AG09309 (cell line): ENCODE results near the gene EFNA5.

ENCODE experiments used
- DNase-seq: peaks from one replicate; pipeline ENCODE4 v3.0.0-alpha.2; 2010; ENCODE audit warnings: low read depth
- H3K4me3 ChIP-seq: 2 replicates; pipeline ENCODE4 v1.5.1; 2011; ENCODE audit warnings: mild to moderate bottlenecking, low read depth, low read length, moderate library complexity; ENCODE audit not compliant: control insufficient read depth
- TF ChIP-seq, protein P1 (sequence below): IDR thresholded peaks from 2 replicates; pipeline ENCODE4 v1.5.1; 2011; ENCODE audit warnings: mild to moderate bottlenecking, low read depth, low read length, inconsistent platforms; ENCODE audit not compliant: insufficient read depth, control insufficient read depth; ENCODE audit errors: missing control alignments

Gene EFNA5

GRCh38 chr5:107422494-107422893, 248.2 kb downstream of the EFNA5 start:
- no peak overlapping the region for H3K4me3 ChIP-seq
- no peak for DNase-seq
- TF ChIP-seq, protein P1, sequence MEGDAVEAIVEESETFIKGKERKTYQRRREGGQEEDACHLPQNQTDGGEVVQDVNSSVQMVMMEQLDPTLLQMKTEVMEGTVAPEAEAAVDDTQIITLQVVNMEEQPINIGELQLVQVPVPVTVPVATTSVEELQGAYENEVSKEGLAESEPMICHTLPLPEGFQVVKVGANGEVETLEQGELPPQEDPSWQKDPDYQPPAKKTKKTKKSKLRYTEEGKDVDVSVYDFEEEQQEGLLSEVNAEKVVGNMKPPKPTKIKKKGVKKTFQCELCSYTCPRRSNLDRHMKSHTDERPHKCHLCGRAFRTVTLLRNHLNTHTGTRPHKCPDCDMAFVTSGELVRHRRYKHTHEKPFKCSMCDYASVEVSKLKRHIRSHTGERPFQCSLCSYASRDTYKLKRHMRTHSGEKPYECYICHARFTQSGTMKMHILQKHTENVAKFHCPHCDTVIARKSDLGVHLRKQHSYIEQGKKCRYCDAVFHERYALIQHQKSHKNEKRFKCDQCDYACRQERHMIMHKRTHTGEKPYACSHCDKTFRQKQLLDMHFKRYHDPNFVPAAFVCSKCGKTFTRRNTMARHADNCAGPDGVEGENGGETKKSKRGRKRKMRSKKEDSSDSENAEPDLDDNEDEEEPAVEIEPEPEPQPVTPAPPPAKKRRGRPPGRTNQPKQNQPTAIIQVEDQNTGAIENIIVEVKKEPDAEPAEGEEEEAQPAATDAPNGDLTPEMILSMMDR, result no peak

GRCh38 chr5:107419498-107419897, 251.2 kb downstream of the EFNA5 start:
- TF ChIP-seq, protein P1, result no peak
- no peak overlapping the region for H3K4me3 ChIP-seq
- DNase-seq, result no peak

DNA sequence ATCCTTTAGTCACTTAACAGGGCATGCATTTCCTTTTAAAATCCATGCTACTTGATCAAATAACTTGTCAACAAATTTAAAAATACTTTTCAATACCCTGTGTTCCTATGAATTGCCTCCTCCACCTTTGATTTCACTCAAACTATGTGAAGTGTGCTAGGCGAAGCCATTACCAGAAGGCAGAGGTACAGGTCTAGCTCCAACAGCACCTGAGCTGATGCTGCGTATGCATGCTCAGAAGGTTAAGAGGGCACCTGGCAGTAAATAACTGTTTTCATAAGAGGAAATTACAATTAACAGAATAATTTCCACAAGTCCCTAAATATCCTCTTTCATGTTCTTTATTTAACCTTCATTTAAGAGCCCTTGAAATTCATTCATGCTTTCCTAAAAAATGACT, 251.8 kb downstream of the EFNA5 start:
- H3K4me3 ChIP-seq, result no peak overlapping the region
- TF ChIP-seq, protein P1, result no peak
- no peak for DNase-seq

GRCh38 chr5:107418071-107418470, 252.7 kb downstream of the EFNA5 start:
- H3K4me3 ChIP-seq, result no peak overlapping the region
- no peak for DNase-seq
- TF ChIP-seq, protein P1, result no peak

GRCh38 chr5:107415762-107416161, 255.0 kb downstream of the EFNA5 start:
- no peak overlapping the region for H3K4me3 ChIP-seq
- TF ChIP-seq, protein P1, result no peak
- no peak for DNase-seq

GRCh38 chr5:107414802-107415201, 255.9 kb downstream of the EFNA5 start:
- no peak for DNase-seq
- H3K4me3 ChIP-seq, result no peak overlapping the region
- TF ChIP-seq, protein P1, result no peak

DNA sequence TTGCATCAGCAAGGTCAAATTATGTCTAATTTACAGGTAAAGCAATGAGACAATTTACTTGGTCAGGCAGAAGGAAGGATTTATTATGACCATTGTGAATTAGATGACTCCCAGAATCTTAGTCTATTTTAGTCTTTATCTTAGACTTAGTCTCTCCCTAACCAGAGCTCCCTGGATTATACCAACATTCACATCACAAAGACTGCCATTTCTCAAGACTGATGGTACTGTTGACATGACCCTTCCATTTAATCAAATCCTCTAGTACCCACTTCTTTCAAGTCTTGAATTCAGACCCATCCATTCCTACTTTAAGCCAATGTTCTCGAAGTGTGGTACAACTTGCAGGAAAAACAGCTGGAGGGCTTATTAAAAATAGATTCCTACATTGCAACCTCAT, 257.0 kb downstream of the EFNA5 start:
- no peak overlapping the region for H3K4me3 ChIP-seq
- no peak for DNase-seq
- TF ChIP-seq, protein P1, result no peak
